NCI-H1436 (cell line): ENCODE data around the gene CD300H.

Experiments
- DNase-seq: peaks from one replicate; lab custom pipeline; 2025; lab: John Stamatoyannopoulos, UW

The CD300H gene

GRCh38 chr17:74549343-74549742, 18.0 kb downstream of the CD300H start:
- no peak for DNase-seq

- DNase-seq, result no peak
Observed at GRCh38 chr17:74547736-74548135, 19.6 kb downstream of the CD300H start.

GRCh38 chr17:74547264-74547663, 20.0 kb downstream of the CD300H start:
- no peak for DNase-seq

GRCh38 chr17:74546586-74546985, 20.7 kb downstream of the CD300H start:
- DNase-seq, result no peak

- DNase-seq, result no peak
Observed at GRCh38 chr17:74545843-74546230, 21.5 kb downstream of the CD300H start, which contains the start of gene CD300C. Gene CD300C (minus strand): TSS chr17:74546115. CDS start chr17:74545782, 333 bp downstream.

GRCh38 chr17:74544991-74545842, 22.1 kb downstream of the CD300H start:
- DNase-seq, result no peak

- DNase-seq, result no peak
Observed at GRCh38 chr17:74543891-74544760, 23.2 kb downstream of the CD300H start.

GRCh38 chr17:74543406-74543805, 23.9 kb downstream of the CD300H start:
- DNase-seq, result no peak

GRCh38 chr17:74542727-74543383, 24.5 kb downstream of the CD300H start:
- no peak for DNase-seq

GRCh38 chr17:74542166-74542565, 25.1 kb downstream of the CD300H start:
- no peak for DNase-seq

GRCh38 chr17:74541176-74542111, 25.9 kb downstream of the CD300H start:
- DNase-seq, result no peak

- no peak for DNase-seq
Observed at GRCh38 chr17:74539281-74539820, 28.0 kb downstream of the CD300H start.

- DNase-seq, result no peak
Observed at GRCh38 chr17:74536890-74537289, 30.4 kb downstream of the CD300H start.

GRCh38 chr17:74532115-74532514, 35.2 kb downstream of the CD300H start:
- no peak for DNase-seq

- DNase-seq, result no peak
Observed at GRCh38 chr17:74531231-74531761, 36.0 kb downstream of the CD300H start, which contains the start of gene CD300LB. Gene CD300LB (minus strand): TSS chr17:74531475. CDS start chr17:74531350, 125 bp downstream.

GRCh38 chr17:74530831-74531150, 36.5 kb downstream of the CD300H start:
- no peak for DNase-seq

- DNase-seq, result no peak
Observed at GRCh38 chr17:74529243-74529642, 38.1 kb downstream of the CD300H start.

- DNase-seq, result no peak
Observed at GRCh38 chr17:74528491-74529199, 38.7 kb downstream of the CD300H start.

GRCh38 chr17:74527756-74528155, 39.6 kb downstream of the CD300H start:
- no peak for DNase-seq

GRCh38 chr17:74527081-74527480, 40.2 kb downstream of the CD300H start:
- no peak for DNase-seq
